ENCODE data around the gene CCSER1.
"Not testable (repeated sequence)": the region's sequence is repeated elsewhere in the genome, so short reads cannot be mapped to it uniquely, and the experiment has no call there.

The CCSER1 gene

DNA sequence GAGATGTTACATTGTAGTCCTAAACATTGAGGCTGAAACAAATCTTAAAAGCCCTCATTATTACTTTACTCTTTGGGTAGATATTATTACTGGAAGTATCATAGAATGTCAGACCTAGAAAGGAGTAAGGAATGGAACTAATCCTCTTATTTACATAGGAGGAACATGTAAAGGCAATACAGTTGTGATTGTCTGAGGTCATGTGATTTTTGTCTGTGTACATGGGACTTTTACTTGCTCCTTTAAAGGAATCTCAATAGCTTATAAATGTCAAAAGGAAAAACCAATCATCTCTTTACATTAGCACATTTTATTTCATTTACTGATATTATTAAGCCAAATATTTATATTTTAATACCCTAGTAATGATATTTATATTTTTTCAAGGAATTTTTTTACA, 568.2 kb downstream of the CCSER1 start:
- no peaks in the 10 kb centered on the region for H3K27me3 Mint-ChIP-seq
- H3K36me3 Mint-ChIP-seq (ENCODE audit: low read depth): no peaks in the 10 kb centered on the region
- peaks cover 4% of the 10 kb centered on the region for H3K9me3 Mint-ChIP-seq
- H3K4me3 Mint-ChIP-seq: no peak overlapping the region
- no peak for DNase-seq
- H3K4me1 Mint-ChIP-seq (ENCODE audit: low read depth): no peaks in the 10 kb centered on the region
- H3K27ac Mint-ChIP-seq: no peak overlapping the region

DNA sequence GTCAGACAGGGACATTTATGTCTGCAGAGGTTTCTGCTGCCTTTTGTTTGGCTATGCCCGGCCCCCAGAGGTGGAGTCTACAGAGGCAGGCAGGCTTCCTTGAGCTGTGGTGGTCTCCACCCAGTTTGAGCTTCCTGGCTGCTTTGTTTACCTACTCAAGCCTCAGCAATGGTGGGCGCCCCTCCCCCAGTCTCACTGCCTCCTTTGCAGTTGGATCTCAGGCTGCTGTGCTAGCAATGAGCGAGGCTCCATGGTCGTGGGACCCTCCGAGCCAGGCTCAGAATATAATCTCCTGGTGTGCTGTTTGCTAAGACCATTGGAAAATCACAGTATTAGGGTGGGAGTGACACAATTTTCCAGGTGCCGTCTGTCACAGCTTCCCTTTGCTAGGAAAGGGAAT, 578.3 kb downstream of the CCSER1 start:
- H3K36me3 Mint-ChIP-seq (ENCODE audit: low read depth); H3K4me3 Mint-ChIP-seq; H3K4me1 Mint-ChIP-seq (ENCODE audit: low read depth); H3K27ac Mint-ChIP-seq; H3K27me3 Mint-ChIP-seq; DNase-seq: not testable (repeated sequence)
- peaks cover 11% of the 10 kb centered on the region for H3K9me3 Mint-ChIP-seq

DNA sequence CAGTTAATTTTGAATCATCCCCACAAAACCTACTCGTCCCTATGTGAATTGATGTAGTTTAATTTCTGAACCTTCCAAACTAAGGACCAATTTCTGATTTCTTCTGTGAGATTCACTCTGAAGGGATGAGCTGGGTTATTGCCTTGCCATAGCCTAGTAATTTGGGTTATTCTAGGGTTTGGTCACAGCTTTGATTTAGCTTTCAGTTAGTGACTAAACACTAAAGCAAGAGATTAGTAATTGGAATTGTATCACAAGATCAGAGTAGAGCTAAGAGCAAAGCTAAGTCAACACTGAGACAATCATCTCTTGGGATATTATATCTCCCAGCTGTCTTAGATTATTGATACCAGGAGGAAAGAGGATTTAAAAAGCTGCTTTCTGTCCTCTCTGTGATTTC, 588.0 kb downstream of the CCSER1 start:
- no peak overlapping the region for H3K4me3 Mint-ChIP-seq
- no peak overlapping the region for H3K27ac Mint-ChIP-seq
- H3K36me3 Mint-ChIP-seq (ENCODE audit: low read depth): no peaks in the 10 kb centered on the region
- no peak for DNase-seq
- H3K9me3 Mint-ChIP-seq: peaks cover 9% of the 10 kb centered on the region
- no peaks in the 10 kb centered on the region for H3K4me1 Mint-ChIP-seq (ENCODE audit: low read depth)
- H3K27me3 Mint-ChIP-seq: no peaks in the 10 kb centered on the region

DNA sequence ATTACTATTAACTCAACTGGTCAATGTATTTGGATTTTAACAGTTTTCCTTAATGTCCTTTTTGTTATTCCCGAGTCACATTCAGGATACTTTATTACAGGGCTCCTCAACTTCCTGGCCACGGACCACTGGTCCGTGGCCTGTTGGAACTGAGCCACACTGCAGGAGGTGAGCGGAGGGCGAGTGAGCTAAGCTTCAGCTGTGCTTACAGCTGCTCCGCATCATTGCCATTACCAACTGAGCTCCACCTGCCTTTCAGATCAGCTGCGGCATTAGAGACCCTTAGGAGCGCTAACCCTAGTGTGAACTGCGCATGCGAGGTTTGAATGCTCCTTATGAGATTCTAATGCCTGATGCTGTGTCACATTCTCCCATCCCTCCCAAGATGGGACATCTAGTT, 591.7 kb downstream of the CCSER1 start:
- Mint-ChIP-seq H3K27ac (no peak overlapping the region), H3K4me1 (ENCODE audit: low read depth) (no peaks in the 10 kb centered on the region), H3K27me3 (no peaks in the 10 kb centered on the region)

DNA sequence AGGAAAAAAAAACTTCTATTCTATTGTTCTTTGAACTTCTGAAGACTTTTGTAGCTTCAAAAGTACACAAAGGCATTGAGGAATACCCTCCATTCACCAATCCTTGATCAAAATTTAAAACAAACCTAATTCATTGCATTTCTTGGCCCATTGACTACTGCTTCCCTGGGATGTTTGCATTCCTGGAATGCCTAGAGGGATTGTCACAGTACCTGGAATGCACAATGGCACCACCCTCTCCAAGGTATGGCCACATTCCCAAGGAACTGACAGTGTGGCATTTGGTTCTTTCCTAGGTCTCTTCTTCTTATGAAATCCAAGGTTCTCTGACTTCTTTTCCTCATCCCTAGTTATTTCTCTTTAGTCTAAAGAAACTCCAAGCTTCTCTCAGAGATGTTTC, 600.7 kb downstream of the CCSER1 start:
- Mint-ChIP-seq H3K27me3 (no peaks in the 10 kb centered on the region), H3K4me3 (no peak overlapping the region), H3K27ac (no peak overlapping the region), H3K9me3 (peaks cover 5% of the 10 kb centered on the region), H3K4me1 (ENCODE audit: low read depth) (no peaks in the 10 kb centered on the region), H3K36me3 (ENCODE audit: low read depth) (no peaks in the 10 kb centered on the region)
- DNase-seq: no peak

More for the DNA sequence above, 591.7 kb downstream of the CCSER1 start:
- no peak for DNase-seq
- Mint-ChIP-seq H3K9me3 (peaks cover 7% of the 10 kb centered on the region), H3K4me3 (no peak overlapping the region), H3K36me3 (ENCODE audit: low read depth) (no peaks in the 10 kb centered on the region)

DNA sequence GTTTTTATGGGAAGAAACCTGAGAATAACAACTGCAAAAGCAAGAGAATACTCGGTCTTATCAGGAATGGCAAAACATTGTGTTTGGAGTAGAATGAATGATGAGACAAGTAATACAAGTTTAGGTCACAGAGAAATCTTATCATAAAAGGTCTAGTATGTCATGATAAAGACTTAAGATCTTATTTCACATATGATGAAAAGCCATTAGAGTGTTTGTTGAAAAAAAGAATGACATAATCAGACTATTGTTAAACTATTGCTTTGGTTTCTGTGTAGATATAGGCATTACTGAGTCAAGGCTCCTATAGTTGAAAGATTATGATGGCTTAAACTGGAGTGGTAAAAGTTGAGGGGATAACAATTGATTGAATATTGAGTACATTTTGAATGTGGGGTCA, 603.6 kb downstream of the CCSER1 start:
- Mint-ChIP-seq H3K36me3 (ENCODE audit: low read depth) (no peaks in the 10 kb centered on the region), H3K27me3 (no peaks in the 10 kb centered on the region), H3K4me1 (ENCODE audit: low read depth) (no peaks in the 10 kb centered on the region), H3K27ac (no peak overlapping the region), H3K4me3 (no peak overlapping the region), H3K9me3 (peaks cover 5% of the 10 kb centered on the region)
- no peak for DNase-seq

DNA sequence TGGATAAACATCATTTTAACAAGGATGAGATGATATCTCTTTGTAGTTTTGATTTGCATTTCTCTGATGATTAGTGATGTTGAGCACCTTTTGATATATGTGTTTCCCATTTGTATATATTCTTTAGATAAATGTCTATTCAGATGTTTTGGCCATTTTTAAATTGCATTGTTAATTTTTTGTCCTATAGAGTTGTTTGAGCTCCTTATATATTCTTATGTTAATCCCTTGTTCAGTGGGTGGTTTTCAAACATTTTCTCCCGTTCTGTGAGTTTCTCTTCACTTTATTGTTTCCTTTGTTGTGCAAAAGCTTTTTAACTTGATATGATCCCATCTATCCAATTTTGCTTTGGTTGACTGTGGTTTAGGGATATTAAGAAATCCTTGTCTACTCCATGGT, 606.0 kb downstream of the CCSER1 start:
- H3K9me3 Mint-ChIP-seq: peaks cover 2% of the 10 kb centered on the region
- no peaks in the 10 kb centered on the region for H3K27me3 Mint-ChIP-seq
- no peaks in the 10 kb centered on the region for H3K36me3 Mint-ChIP-seq (ENCODE audit: low read depth)
- H3K4me1 Mint-ChIP-seq (ENCODE audit: low read depth): no peaks in the 10 kb centered on the region
- H3K27ac Mint-ChIP-seq: no peak overlapping the region
- no peak for DNase-seq
- H3K4me3 Mint-ChIP-seq: no peak overlapping the region

DNA sequence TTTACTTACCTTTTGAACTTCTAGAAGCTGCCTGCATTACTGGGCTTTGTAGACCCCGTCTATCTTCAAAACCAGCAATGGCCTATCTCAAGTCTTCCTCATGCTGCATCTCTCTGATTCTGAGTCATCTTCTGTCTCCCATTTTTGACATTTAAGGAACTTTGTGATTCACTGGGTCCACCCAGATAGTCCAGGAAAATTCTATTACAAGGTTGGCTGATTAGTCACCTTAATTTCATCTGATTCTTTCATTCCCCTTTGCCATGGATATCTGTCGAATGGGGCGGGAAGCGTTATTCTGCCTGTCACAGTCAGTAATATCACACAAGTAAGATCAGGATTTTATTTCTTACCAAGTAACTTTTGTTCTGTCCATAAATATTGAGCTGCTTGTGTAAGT, 618.0 kb downstream of the CCSER1 start:
- H3K4me1 Mint-ChIP-seq (ENCODE audit: low read depth): no peaks in the 10 kb centered on the region
- no peak for DNase-seq
- no peak overlapping the region for H3K4me3 Mint-ChIP-seq
- H3K36me3 Mint-ChIP-seq (ENCODE audit: low read depth): no peaks in the 10 kb centered on the region
- H3K27ac Mint-ChIP-seq: no peak overlapping the region
- peaks cover 5% of the 10 kb centered on the region for H3K9me3 Mint-ChIP-seq
- H3K27me3 Mint-ChIP-seq: no peaks in the 10 kb centered on the region

DNA sequence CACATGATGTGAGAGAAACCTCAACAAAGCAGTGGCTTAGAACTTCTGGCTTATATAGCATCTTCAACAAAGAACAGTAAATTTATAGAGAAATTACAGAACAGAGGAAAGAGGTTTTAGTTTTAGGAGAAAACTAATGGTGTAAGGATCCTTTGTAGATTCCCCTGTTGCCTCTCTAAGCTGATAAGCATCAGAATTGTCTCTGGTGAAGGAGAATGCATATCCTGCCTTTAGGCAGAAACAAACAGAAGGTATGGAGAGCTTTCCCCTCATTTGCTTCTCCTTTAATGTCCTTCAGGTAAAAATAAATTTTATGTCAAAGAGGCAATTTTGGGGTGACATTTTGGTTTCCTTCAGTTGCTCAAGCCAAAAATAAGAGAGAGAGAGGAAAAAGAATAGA, 625.9 kb downstream of the CCSER1 start:
- H3K27me3 Mint-ChIP-seq: no peaks in the 10 kb centered on the region
- H3K9me3 Mint-ChIP-seq: no peaks in the 10 kb centered on the region
- no peak overlapping the region for H3K27ac Mint-ChIP-seq
- no peak for DNase-seq
- H3K4me1 Mint-ChIP-seq (ENCODE audit: low read depth): no peaks in the 10 kb centered on the region
- no peak overlapping the region for H3K4me3 Mint-ChIP-seq
- H3K36me3 Mint-ChIP-seq (ENCODE audit: low read depth): no peaks in the 10 kb centered on the region

DNA sequence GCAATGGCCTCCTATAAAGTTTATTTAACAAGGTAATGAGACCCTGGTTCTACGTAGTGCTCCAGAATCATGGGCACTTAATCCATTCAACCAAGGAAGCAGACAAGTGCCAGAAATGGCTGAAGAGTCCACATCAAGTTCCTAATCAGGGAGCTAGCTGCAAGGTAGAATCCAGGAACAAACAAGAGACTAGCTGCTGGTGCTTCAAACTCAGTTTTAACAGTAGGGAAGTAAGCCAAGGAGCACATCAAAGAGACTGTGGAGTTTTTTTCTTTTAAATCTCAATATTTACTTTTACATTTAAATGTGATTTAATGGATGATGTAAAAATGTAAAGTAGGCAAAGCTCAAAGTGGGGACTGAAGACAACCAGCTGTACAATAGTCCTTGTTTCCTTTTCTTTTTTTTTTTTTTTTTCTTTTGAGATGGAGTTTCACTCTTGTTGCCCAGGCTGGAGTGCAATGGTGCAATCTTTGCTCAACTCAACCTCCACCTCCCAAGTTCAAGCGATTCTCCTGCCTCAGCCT, 630.4 kb downstream of the CCSER1 start:
- no peak for DNase-seq
- Mint-ChIP-seq H3K4me3 (no peak overlapping the region), H3K27me3 (no peaks in the 10 kb centered on the region), H3K4me1 (ENCODE audit: low read depth) (no peaks in the 10 kb centered on the region), H3K9me3 (peaks cover under 1% of the 10 kb centered on the region), H3K27ac (no peak overlapping the region), H3K36me3 (ENCODE audit: low read depth) (no peaks in the 10 kb centered on the region)

DNA sequence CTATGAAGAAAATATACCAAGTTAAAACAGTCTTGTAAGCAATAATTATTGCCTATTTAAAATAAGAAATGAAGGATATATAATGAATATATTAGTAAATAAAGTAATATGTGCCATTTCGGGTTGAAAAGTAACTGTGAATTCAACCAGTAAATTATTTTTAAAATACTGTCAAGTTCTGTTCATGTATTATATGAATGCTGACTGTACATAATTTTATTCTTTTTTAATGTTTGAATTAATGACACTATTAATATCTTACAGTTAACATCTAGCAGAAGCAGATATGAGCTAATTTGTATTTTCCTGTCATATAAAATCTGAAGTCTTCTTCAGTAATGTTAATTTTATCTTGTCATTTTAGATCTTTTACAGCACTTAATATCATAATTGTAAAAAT, 632.9 kb downstream of the CCSER1 start:
- Mint-ChIP-seq H3K4me3 (no peak overlapping the region), H3K27me3 (no peaks in the 10 kb centered on the region), H3K9me3 (peaks cover 4% of the 10 kb centered on the region), H3K36me3 (ENCODE audit: low read depth) (no peaks in the 10 kb centered on the region), H3K4me1 (ENCODE audit: low read depth) (no peaks in the 10 kb centered on the region), H3K27ac (no peak overlapping the region)
- no peak for DNase-seq

DNA sequence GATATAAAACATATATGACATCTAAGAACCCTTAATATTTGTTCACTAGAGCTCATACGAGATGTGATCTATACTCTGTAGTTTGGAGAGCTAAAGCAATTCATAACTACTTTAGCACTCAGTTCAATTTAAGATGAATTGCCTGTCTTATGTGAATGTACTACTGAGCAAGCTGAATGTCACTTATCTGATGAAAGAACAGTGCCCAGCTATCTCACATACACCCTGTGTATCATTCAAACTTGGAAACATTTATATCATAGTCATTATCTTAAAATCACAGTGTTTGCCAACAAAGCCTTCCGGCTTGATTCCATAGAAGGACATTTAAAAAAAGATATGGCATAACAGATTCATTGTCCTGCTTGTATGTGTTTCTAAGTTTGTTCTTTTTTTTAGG, 639.6 kb downstream of the CCSER1 start:
- Mint-ChIP-seq H3K9me3 (peaks cover 12% of the 10 kb centered on the region), H3K4me1 (ENCODE audit: low read depth) (no peaks in the 10 kb centered on the region), H3K27ac (no peak overlapping the region), H3K4me3 (no peak overlapping the region), H3K27me3 (no peaks in the 10 kb centered on the region), H3K36me3 (ENCODE audit: low read depth) (no peaks in the 10 kb centered on the region)
- DNase-seq: no peak

DNA sequence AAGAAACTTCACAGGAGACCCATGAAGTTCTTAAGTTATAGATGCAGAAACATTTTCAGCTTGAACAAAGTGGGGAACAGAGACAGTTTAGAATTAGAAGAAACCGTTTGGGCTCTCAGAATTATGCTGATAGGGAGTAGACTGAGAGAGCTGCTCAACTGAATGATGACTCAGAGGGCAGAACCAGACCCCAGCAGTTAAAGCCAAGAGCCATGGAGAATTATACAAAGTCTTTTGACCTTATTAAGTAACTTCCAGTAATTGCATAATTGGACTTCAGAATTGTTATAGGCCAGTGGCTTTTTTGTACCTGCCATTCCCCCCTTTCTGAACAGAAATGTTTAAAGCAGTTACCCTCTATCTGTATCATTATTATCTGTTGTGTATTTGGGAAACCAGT, 642.1 kb downstream of the CCSER1 start:
- no peak overlapping the region for H3K27ac Mint-ChIP-seq
- no peaks in the 10 kb centered on the region for H3K36me3 Mint-ChIP-seq (ENCODE audit: low read depth)
- H3K27me3 Mint-ChIP-seq: no peaks in the 10 kb centered on the region
- no peak overlapping the region for H3K4me3 Mint-ChIP-seq
- DNase-seq: no peak
- peaks cover 8% of the 10 kb centered on the region for H3K9me3 Mint-ChIP-seq
- H3K4me1 Mint-ChIP-seq (ENCODE audit: low read depth): no peaks in the 10 kb centered on the region

DNA sequence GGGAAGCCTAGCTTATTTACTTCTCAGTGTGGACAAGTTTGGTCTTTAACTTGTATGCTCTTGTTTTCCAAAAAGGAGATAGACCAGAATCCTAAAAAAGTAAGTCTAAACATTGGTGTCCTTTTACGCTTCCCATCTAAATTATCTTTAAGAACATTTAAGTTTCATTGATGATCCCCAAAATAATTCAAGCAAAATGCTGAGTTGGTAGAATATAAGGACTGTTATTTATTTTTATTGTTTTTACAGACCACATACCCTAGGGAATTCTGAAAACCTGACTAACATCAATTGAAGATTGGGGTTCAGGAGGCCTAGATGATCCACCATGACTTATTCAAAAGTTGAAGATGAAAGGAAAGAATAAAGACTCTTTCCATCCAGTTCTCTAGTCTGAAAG, 653.0 kb downstream of the CCSER1 start:
- Mint-ChIP-seq H3K27ac (no peak overlapping the region), H3K36me3 (ENCODE audit: low read depth) (no peaks in the 10 kb centered on the region), H3K27me3 (no peaks in the 10 kb centered on the region), H3K4me3 (no peak overlapping the region), H3K4me1 (ENCODE audit: low read depth) (no peaks in the 10 kb centered on the region), H3K9me3 (peaks cover 13% of the 10 kb centered on the region)
- no peak for DNase-seq

DNA sequence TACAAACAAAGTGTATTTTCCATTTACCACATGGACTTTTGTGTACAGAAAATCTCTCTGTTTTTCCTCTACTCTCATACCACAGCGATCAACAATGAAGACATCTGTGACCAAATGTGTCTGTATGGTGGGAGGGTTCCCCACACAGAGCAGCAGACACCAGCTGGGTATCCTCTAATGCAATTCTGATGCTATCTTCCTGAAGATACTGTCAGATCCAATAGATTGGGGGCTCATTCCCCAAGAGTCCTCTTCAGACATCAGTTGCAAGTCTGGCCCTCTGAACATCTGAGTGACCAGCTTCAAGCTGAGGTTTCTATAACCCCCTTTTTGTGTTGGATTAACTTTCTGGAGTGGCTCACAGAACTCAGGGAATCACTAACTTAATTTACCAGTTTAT, 659.4 kb downstream of the CCSER1 start:
- Mint-ChIP-seq H3K36me3 (ENCODE audit: low read depth) (no peaks in the 10 kb centered on the region), H3K27ac (no peak overlapping the region), H3K4me1 (ENCODE audit: low read depth) (no peaks in the 10 kb centered on the region), H3K27me3 (no peaks in the 10 kb centered on the region), H3K9me3 (peaks cover 7% of the 10 kb centered on the region), H3K4me3 (no peak overlapping the region)
- no peak for DNase-seq

DNA sequence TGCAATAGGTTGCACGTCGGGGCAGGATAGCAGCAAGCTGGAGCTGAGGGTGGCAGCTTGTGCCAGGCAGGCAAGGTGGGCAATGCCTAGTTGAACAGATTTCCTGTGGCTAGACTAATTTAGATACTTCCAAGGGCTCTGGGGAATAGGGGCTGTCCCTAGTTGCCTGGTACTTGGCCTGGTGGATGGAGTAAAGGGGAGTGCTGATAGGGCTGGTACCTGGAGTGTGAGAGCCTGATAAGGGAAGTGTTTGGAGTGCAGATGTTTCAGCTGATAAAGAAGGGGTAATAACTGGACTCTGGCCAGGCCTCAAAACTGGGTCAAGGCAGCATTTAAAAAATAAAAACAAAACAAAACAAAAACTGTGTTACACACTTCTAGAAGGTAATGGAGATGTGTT, 665.5 kb downstream of the CCSER1 start:
- DNase-seq: no peak
- Mint-ChIP-seq H3K27me3 (no peaks in the 10 kb centered on the region), H3K4me3 (no peak overlapping the region), H3K4me1 (ENCODE audit: low read depth) (no peaks in the 10 kb centered on the region), H3K36me3 (ENCODE audit: low read depth) (no peaks in the 10 kb centered on the region), H3K27ac (no peak overlapping the region), H3K9me3 (peaks cover 12% of the 10 kb centered on the region)
